NCI-H2196 treated with DMSO at 0.1 percent for 48 hours (cell line): ENCODE measurements around the gene RBM42.
"Not testable (repeated sequence)": the region's sequence is repeated elsewhere in the genome, so short reads cannot be mapped to it uniquely, and the experiment has no call there.

Source experiments
- DNase-seq: peaks from one replicate; lab custom pipeline; 2025; ENCODE audit not compliant: unreplicated experiment; lab: John Stamatoyannopoulos, UW

The RBM42 gene, protein sequence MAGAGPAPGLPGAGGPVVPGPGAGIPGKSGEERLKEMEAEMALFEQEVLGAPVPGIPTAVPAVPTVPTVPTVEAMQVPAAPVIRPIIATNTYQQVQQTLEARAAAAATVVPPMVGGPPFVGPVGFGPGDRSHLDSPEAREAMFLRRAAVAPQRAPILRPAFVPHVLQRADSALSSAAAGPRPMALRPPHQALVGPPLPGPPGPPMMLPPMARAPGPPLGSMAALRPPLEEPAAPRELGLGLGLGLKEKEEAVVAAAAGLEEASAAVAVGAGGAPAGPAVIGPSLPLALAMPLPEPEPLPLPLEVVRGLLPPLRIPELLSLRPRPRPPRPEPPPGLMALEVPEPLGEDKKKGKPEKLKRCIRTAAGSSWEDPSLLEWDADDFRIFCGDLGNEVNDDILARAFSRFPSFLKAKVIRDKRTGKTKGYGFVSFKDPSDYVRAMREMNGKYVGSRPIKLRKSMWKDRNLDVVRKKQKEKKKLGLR

DNA sequence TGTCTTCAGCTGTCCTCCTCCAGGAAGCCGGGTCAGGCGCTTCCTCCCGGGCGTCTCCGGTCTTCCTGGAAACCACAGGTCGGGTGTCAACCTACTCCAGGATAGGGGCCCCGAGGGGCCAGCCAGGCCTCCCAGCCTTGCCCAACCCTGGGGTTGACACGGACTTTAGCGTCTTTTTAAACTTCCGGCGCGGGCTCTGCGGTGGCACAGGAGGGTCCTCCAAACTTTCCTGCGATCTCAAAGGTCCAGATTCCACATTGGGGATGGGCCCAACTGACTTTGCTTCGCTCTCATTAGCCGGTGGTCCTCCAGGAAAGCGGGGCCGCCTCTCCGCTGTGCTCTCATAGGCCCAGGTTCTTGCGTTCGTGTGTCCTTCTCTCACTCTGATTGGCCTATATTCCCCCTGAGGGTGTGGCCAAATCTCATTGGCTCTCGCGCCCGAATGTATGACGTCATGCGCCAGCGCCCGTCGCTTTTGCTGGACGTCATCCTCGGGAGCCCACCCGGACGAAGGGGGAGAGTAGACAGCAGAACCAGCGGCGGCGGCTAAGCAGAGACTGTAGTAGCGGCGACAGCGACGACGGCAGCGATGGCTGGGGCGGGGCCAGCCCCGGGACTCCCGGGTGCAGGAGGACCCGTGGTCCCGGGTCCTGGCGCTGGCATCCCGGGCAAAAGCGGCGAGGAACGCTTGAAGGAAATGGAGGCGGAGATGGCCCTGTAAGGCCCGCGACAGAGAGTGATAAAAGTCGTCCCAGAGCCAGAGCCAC, at the start of gene RBM42:
Gene RBM42, plus strand, starts transcription at position 472 of the 767 bp plus-strand sequence. Its CDS starts 118 bp downstream, at position 590.
- DNase-seq = peak; percentile 96

DNA sequence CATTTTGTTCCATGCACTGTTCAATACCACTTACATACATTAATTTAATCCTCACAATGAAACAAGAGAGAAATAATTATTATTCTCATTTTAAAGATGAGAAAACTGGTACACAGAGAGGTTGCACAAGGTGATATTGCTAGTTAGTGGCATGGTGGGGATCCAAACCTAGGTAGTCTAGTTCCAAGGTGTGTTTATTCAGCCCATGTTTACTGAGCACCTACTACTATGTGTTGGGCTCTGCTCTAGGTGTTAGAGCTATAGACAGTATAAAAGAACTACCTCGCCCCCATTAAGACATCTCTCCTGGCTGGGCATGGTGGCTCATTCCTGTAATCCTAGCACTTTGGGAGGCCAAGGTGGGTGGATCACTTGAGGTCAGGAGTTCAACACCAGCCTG, 46.1 kb upstream of the RBM42 start:
- DNase-seq = no peak

DNA sequence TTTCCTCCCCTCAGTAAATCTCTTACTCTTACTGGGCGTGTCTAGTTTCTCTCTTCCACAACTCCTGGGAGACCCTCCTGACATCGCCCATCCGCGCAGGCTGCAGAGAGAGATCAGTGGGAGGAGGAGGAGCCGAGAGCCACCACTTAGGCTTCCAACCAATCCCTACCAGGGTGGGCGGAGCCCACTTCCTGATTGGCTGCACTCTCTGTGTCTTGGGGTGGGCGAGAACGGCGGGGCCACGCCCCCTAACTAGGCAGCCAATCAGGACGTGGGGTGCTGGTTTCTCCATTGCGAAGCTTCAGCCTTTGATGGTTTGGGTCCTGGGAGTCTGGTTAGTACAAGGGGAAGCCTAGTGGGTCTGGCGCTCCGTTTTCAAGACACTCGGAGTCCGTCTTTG, 43.0 kb upstream of the RBM42 start, which contains the start of gene PMIS2:
Gene PMIS2, plus strand, starts transcription at position 326 of the 400 bp plus-strand sequence. CDS start 87 bp downstream, outside the sequence.
- no peak for DNase-seq

DNA sequence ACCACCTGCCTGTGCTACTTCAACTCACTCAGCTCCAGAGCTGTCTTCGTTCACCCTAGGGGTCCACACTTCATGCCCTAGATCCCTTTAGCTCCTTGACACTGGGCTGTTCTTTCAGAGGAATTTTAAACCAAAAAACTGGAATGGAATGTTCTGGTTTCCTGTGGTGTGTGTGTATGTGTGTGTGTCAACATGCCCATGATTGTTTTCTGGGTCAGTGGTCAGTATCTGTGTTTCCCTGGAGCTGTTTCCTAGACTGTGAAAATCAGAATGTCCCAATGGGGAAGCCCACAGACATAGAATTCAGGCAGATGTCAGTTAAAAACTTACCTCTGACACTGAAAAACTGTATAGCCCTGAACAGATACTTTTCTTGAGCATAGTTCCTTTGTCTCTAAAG, 41.5 kb upstream of the RBM42 start:
- no peak for DNase-seq

DNA sequence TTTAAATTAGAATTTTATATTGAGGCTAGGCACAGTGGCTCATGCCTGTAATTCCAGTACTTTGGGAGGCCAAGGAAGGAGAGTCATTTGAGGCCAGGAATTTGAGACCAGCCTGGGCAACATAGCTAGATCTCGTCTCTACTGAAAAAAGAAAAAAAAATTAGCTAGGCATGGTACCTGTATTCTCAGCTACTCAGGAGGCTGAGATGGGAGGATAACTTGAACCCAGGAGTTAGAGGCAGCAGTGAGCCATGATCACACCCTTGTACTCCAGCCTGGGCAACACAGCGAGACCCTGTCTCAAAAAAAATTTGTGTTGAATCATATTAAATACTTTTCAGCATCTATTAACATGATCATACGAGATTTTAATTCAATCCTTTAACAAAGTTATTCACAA, 38.0 kb upstream of the RBM42 start:
- DNase-seq = no peak

DNA sequence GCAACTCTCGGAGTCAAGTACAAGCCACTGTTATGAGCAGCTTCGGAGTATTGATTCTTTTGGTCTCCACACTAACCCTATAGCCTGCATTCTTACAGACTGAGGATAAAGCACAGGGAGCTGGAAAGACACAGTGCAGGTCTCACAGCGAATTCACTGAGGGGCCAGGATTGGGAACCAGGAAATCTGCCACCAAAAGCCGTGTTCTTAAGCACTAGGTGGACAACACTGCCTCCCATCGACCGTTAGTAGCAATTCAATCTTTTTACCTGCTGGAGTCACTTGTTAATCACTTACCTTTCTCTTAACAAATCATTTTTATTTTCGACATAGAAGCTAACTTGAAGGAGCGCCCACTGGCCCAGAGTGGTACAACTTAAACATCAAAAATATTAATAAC, 36.6 kb upstream of the RBM42 start:
- DNase-seq = no peak

DNA sequence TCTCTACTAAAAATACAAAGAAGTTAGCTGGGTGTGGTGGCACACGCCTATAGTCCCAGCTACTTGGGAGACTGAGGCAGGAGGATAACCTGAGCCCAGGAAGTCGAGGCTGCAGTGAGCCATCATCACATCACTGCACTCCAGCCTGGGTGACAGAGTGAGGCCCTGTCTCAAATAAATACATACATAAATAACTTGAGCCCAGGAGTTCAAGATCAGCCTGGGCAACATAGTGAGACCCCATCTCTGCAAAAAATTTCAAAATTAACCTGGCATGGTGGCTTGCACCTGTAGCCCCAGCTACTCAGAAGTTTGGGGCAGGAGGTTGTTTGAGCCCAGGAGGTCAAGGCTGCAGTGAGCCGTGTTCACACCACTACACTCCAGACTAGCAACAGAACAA, 33.8 kb upstream of the RBM42 start:
- not testable (repeated sequence) for DNase-seq

DNA sequence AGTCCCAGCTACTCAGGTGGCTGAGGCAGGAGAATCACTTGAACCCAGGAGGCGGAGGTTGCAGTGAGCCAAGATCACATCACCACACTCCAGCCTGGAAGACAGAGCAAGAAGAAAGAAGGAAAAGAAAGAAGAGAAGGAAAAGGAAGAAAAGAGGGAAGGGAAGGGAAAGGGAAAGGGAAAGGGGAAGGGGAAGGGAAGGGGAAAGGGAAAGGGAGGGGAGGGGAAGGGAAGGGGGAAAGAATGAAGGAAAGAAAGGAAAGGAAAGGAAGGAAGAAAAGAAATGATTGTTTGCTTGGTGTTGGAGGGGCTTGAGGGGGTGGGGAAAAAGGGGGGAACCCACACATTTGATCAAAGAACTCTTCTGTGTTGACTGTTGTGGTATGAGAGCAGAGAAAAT, 32.9 kb upstream of the RBM42 start:
- no peak for DNase-seq

DNA sequence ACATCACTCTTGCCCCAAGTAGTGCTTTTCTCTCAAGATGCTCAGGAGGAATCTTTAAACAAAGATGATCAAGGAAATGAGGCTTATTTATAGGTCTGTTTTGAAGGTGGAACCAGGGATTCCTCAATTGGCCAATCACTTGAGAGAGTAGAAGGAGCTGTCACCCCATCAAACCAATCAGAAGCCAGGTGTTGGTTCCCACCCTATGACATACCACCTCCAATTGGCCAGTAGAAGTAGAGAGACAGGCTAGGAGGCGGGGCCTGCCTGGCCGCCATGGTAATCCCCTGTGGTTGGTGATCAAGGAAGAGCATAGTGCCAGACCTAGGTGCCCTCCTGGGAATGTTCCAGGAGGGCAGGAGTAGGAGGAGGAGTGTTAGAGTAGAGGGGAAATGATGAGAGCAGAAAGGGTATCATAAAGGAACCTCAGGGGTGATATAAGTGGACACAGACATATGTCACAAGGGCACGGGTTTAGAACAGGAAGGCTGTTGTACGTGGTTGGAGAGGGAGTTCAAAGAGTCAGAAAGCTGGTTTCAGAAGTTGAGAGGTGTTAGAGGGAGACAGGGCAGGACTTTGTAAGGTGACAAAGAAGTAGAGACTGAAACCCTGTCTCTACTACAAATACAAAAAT, 32.4 kb upstream of the RBM42 start:
- DNase-seq = no peak

DNA sequence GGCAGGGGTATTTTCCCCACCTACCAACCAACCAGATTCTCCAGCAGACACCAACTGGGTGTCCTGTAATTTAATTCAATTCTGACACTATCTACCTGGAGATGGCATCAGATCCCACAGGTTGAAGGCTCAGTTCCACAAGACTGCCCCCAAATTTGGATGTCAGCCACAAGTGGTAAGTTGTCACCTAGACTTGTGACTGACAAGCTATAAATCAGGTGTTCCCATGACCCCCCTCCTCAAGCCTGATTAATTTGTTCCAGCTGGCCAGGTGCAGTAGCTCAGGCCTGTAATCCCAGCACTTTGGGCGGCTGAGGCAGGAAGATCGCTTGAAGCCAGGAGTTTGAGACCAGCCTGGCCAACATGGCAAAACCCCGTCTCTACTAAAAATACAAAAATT, 26.9 kb upstream of the RBM42 start:
- DNase-seq = no peak

DNA sequence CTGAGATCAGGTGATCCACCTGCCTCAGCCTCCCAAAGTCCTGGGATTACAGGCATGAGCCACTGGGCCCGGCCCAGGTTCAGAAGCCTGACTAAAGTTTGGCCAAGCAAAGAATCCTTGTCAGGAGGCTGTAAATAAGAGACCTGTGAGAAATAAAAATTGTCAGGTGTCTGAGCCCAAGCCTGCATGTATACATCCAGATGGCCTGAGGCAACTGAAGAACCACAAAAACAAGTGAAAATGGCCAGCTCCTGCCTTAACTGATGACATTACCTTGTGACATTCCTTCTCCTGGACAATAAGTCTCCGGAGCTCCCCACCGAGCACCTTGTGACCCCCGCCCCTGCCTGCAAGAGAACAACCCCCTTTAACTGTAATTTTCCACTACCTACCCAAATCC, 24.4 kb upstream of the RBM42 start:
- not testable (repeated sequence) for DNase-seq

DNA sequence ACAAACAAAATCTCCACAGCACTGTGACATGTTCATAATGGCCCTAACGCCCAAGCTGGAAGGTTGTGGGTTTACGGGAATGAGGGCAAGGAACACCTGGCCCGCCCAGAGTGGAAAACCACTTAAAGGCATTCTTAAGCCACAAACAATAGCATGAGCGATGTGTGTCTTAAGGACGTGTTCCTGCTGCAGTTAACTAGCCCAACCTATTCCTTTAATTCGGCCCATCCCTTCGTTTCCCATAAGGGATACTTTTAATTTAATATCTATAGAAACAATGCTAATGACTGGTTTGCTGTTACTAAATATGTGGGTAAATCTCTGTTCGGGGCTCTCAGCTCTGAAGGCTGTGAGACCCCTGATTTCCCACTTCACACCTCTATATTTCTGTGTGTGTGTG, 21.7 kb upstream of the RBM42 start:
- not testable (repeated sequence) for DNase-seq

DNA sequence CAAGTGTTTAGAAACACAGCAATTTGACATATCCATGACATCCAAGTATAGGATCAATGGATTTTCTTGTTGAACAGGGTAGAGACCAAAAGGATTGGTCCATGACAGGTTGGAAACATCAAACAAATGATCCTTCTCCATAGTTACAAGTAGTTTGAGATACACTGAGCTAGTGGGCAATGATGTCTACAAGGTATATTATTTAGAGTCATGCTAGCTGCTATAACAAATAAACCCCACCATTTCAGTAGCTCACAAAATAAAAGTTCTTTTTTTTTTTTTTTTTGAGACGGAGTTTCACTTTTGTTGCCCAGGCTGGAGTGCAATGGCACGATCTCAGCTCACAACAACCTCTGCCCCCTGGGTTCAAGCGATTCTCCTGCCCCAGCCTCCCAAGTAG, 21.2 kb upstream of the RBM42 start:
- no peak for DNase-seq

DNA sequence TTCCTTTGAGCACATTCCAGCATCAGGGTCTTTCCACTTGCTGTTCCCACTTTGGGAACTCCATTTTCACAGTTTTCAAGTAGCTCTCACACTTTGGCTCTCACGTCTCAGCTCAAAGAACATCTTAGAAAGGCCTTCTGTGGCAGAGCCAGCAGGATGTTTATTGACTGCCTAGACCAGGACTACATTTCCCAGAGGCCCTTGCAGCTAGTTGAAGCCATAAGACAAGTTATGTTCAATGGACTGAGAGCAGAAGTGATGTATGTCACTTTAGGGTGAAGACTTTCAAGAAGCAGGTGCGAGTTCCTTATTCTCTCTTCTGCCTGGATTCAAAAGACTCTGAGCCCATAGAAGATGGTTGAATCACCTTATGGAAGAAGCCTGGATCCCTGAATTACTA, 20.6 kb upstream of the RBM42 start:
- DNase-seq = no peak

DNA sequence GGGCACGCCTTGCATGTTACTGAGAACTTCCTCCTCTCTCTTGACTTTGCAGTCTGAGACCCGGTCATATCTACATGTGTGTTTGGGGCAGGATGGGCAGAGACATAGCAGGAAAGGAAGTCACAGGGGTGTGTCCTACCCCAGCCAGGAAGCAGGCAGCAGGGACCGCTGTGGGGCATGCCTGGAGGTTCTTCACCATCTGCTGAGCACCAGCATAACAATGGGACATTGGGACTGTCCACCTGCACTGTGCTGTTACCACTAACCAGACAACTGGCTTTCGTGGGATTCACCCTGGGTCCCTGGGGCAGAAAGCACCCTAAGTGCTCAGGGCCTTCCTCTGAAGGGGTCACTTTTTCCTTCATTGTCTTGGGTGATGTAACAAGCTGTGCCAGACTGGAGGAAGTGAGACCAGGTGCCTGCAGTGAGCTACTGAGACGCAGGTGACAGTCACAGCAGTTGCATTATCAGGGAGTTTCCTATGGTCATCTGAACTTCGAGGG, 18.9 kb upstream of the RBM42 start:
- DNase-seq = no peak

DNA sequence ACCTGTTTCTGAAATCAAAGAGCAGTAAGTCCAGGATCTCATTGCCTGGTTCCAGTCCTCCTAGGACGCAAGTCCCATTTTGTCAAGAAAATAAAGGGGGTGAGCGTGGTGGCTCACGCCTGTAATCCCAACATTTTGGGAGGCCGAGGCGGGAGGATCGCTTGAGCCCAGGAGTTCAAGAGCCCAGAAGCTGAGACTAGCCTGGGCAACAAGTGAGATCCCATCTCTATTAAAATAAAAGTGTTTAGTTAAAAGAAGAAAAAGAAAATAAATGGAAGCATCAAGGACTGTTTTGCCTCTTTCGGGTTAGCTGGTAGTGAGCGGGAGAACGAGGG, 16.6 kb upstream of the RBM42 start:
- DNase-seq = no peak

DNA sequence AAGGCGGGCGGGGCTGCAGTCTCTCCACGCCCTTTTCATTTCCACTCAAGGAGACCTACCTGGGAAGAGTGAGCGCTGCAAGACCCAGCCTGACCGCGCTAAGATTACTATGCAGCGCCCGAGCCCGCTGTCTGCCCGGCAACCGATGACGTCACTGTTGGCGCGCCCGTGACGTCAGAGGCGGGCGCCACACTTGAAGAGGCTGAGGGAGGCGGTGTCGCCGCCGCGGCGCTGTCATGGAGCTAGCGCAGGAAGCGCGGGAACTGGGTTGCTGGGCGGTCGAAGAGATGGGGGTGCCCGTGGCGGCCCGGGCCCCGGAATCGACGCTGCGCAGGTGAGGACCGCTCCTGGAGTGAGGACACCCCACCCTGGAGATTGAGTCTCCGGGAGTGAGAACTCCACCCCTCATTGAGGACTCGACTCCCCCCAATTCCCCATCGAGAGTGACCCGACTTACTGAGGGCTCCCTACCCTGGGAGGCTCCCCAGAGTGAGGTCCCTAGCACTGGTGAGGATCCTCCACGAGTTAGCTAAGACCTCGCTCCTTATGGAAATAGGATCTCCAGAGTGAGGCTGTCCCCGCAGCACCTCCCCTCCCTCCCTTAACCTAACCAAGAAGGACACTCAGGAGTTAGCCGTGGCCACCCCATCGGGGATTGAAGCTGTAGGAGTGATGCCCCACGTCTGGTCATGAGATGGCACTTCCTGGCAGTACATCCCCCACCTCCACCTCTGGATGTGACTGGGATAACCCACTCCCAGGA, 16.1 kb upstream of the RBM42 start, which contains the start of gene HAUS5:
Gene HAUS5, plus strand, starts transcription at position 177 of the 763 bp plus-strand sequence. Its CDS starts 60 bp downstream, at position 237.
- peak; percentile 85 for DNase-seq

DNA sequence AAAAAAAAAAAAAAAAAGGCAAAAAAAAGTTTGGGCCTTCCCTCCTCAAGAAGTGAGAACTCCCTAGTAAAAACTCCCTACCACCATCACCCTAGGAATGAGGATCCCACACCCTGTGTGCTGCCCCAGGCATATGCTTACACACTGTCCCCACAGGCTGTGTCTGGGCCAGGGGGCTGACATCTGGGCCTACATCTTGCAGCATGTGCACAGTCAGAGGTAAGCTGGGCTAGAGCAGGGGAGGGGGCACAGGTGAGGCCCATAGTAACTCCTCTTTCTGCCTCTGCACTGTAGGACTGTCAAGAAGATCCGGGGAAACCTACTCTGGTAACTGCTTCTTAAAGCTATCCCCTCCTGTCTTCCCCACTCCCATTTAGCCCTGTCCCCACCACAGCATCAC, 15.3 kb upstream of the RBM42 start:
- DNase-seq = no peak

DNA sequence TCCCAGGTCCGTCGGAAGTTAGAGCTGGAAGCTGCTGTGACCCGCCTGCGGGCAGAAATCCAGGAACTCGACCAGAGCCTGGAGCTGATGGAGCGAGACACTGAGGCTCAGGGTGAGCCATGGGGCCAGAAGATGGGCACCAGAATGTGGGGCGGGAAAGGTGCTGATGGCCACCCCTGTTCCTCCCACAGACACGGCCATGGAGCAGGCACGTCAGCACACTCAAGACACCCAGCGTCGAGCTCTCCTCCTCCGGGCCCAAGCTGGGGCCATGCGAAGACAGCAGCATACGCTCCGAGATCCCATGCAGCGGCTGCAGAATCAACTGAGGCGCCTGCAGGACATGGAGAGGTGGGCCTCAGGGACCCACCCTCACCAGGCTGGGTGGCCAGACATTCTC, 13.8 kb upstream of the RBM42 start:
- no peak for DNase-seq

DNA sequence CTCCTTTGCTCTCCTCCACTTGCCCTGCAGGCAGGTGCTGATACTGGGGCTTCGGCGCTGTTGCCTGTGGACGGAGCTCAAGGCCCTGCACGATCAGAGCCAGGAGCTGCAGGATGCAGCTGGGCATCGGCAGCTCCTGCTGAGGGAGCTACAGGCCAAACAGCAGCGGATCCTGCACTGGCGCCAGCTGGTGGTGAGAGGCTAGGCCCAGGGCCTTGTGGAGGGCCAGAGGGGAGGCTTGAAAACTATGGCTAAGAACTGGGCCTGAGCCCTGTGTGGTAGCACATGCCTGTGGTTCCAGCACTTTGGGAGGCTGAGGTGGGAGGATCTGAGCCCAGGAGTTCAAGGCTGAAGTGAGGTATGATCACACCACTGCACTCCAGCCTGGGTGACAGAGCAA, 10.0 kb upstream of the RBM42 start:
- DNase-seq = no peak
